ENCODE measurements around the gene TIPARP.
"Not testable (repeated sequence)": the region's sequence is repeated elsewhere in the genome, so short reads cannot be mapped to it uniquely, and the experiment has no call there.

The TIPARP gene

GRCh38 chr3:156649681-156650080 lies 24.7 kb upstream of the TIPARP start:
- Histone ChIP-seq H3K27me3 (replicated peaks; ENCODE audit: control insufficient read depth, insufficient read depth, low read length) (no peaks in the 10 kb centered on the region), H3K4me3 (replicated peaks; ENCODE audit: low read depth, low read length) (no peak overlapping the region), H3K36me3 (ENCODE audit: control insufficient read depth, insufficient read depth, low read length) (no peaks in the 10 kb centered on the region)
- TF ChIP-seq CTCF (IDR thresholded peaks at IDR 0.05; ENCODE audit: insufficient read depth, low read length, poor library complexity, severe bottlenecking), result no peak
- no peak for DNase-seq (ENCODE audit: extremely low read depth, insufficient read length)

- not testable (repeated sequence) for H3K27me3 ChIP-seq (replicated peaks; ENCODE audit: control insufficient read depth, insufficient read depth, low read length); H3K4me3 ChIP-seq (replicated peaks; ENCODE audit: low read depth, low read length); DNase-seq (ENCODE audit: extremely low read depth, insufficient read length); H3K36me3 ChIP-seq (ENCODE audit: control insufficient read depth, insufficient read depth, low read length)
Measured at GRCh38 chr3:156652661-156653060, 21.7 kb upstream of the TIPARP start.

GRCh38 chr3:156654834-156655233 lies 19.6 kb upstream of the TIPARP start:
- no peak for DNase-seq (ENCODE audit: extremely low read depth, insufficient read length)
- Histone ChIP-seq H3K27me3 (replicated peaks; ENCODE audit: control insufficient read depth, insufficient read depth, low read length) (no peaks in the 10 kb centered on the region), H3K36me3 (ENCODE audit: control insufficient read depth, insufficient read depth, low read length) (no peaks in the 10 kb centered on the region), H3K4me3 (replicated peaks; ENCODE audit: low read depth, low read length) (no peak overlapping the region)
- no peak for TF ChIP-seq CTCF (IDR thresholded peaks at IDR 0.05; ENCODE audit: insufficient read depth, low read length, poor library complexity, severe bottlenecking)

- H3K4me3 ChIP-seq (replicated peaks; ENCODE audit: low read depth, low read length), result no peak overlapping the region
- no peak for TF ChIP-seq CTCF (IDR thresholded peaks at IDR 0.05; ENCODE audit: insufficient read depth, low read length, poor library complexity, severe bottlenecking)
- H3K36me3 ChIP-seq (ENCODE audit: control insufficient read depth, insufficient read depth, low read length), result no peaks in the 10 kb centered on the region
- no peak for DNase-seq (ENCODE audit: extremely low read depth, insufficient read length)
- H3K27me3 ChIP-seq (replicated peaks; ENCODE audit: control insufficient read depth, insufficient read depth, low read length), result no peaks in the 10 kb centered on the region
Measured at GRCh38 chr3:156655819-156656550, 18.4 kb upstream of the TIPARP start.

GRCh38 chr3:156657440-156657839 lies 16.9 kb upstream of the TIPARP start:
- H3K4me3 ChIP-seq (replicated peaks; ENCODE audit: low read depth, low read length), result no peak overlapping the region
- no peak for TF ChIP-seq CTCF (IDR thresholded peaks at IDR 0.05; ENCODE audit: insufficient read depth, low read length, poor library complexity, severe bottlenecking)
- no peak for DNase-seq (ENCODE audit: extremely low read depth, insufficient read length)
- no peaks in the 10 kb centered on the region for H3K27me3 ChIP-seq (replicated peaks; ENCODE audit: control insufficient read depth, insufficient read depth, low read length)
- H3K36me3 ChIP-seq (ENCODE audit: control insufficient read depth, insufficient read depth, low read length), result no peaks in the 10 kb centered on the region

GRCh38 chr3:156657862-156658731 lies 16.3 kb upstream of the TIPARP start:
- TF ChIP-seq CTCF (IDR thresholded peaks at IDR 0.05; ENCODE audit: insufficient read depth, low read length, poor library complexity, severe bottlenecking), result no peak
- no peak for DNase-seq (ENCODE audit: extremely low read depth, insufficient read length)
- no peak overlapping the region for H3K4me3 ChIP-seq (replicated peaks; ENCODE audit: low read depth, low read length)
- no peaks in the 10 kb centered on the region for H3K27me3 ChIP-seq (replicated peaks; ENCODE audit: control insufficient read depth, insufficient read depth, low read length)
- no peaks in the 10 kb centered on the region for H3K36me3 ChIP-seq (ENCODE audit: control insufficient read depth, insufficient read depth, low read length)

Measured in GM06990 (cell line).